ENCODE data around the gene PCNX4. TPM values are rescaled to one million over a fixed set of nuclear protein-coding genes. Genes with fewer than 3 reads are reported as not detected.

PCNX4 gene
- total RNA-seq, 1 experiment from 2014 or later: 66.2 TPM

- Histone ChIP-seq H3K4me1 (no peaks in the 10 kb centered on the region), H3K4me3 (no peak overlapping the region), H3K9me3 (replicated peaks) (no peaks in the 10 kb centered on the region), H3K27ac (no peak overlapping the region), H3K36me3 (no peaks in the 10 kb centered on the region), H3K27me3 (no peaks in the 10 kb centered on the region)
- no peak for DNase-seq
Observed at GRCh38 chr14:60215520-60216420, 124.0 kb downstream of the PCNX4 start.

- Histone ChIP-seq H3K4me3 (no peak overlapping the region), H3K4me1 (no peaks in the 10 kb centered on the region), H3K9me3 (replicated peaks) (no peaks in the 10 kb centered on the region), H3K27ac (no peak overlapping the region), H3K36me3 (no peaks in the 10 kb centered on the region), H3K27me3 (no peaks in the 10 kb centered on the region)
- DNase-seq: peak in 1 of 2 experiments; percentile 3
Observed at GRCh38 chr14:60217713-60218112, 126.0 kb downstream of the PCNX4 start.

Other genes with a start within 250 kb of the PCNX4 start
- gene RTN1, start 221.1 kb upstream of the PCNX4 start, total RNA-seq (2014; rRNA removed; shearing (Covaris generic)): 0.46 and 0.49 TPM in 2 replicates
- not detected in 2 replicates for gene LRRC9, start 171.8 kb upstream of the PCNX4 start, total RNA-seq (2014; rRNA removed; shearing (Covaris generic))
- gene DHRS7, start 73.5 kb downstream of the PCNX4 start, total RNA-seq (2014; rRNA removed; shearing (Covaris generic)): 18.4 and 24.8 TPM in 2 replicates
- 25.3 and 31.2 TPM in 2 replicates for gene PPM1A, start 157.3 kb downstream of the PCNX4 start, total RNA-seq (2014; rRNA removed; shearing (Covaris generic))

Data from SJCRH30 (cell line).